AG10803 (cell line): Measurements from ENCODE around the gene OPHN1.

Experiments
- DNase-seq: peaks from one replicate; pipeline ENCODE4 v3.0.0; 2010; ENCODE audit warnings: low read depth
- H3K4me3 ChIP-seq: 2 replicates; pipeline ENCODE4 v1.5.1; 2011; ENCODE audit warnings: mild to moderate bottlenecking, low read length, control low read depth
- TF ChIP-seq, protein P1 (sequence below): conservative IDR thresholded peaks from 2 replicates; pipeline ENCODE4 v1.5.1; 2011; ENCODE audit warnings: mild to moderate bottlenecking, low read length, control low read depth, inconsistent platforms

Gene OPHN1, protein sequence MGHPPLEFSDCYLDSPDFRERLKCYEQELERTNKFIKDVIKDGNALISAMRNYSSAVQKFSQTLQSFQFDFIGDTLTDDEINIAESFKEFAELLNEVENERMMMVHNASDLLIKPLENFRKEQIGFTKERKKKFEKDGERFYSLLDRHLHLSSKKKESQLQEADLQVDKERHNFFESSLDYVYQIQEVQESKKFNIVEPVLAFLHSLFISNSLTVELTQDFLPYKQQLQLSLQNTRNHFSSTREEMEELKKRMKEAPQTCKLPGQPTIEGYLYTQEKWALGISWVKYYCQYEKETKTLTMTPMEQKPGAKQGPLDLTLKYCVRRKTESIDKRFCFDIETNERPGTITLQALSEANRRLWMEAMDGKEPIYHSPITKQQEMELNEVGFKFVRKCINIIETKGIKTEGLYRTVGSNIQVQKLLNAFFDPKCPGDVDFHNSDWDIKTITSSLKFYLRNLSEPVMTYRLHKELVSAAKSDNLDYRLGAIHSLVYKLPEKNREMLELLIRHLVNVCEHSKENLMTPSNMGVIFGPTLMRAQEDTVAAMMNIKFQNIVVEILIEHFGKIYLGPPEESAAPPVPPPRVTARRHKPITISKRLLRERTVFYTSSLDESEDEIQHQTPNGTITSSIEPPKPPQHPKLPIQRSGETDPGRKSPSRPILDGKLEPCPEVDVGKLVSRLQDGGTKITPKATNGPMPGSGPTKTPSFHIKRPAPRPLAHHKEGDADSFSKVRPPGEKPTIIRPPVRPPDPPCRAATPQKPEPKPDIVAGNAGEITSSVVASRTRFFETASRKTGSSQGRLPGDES

GRCh38 chrX:68433155-68433980 lies at the start of gene OPHN1:
Gene OPHN1 (minus strand): TSS chrX:68433495. CDS start chrX:68433020, 475 bp downstream.
- TF ChIP-seq, protein P1, sequence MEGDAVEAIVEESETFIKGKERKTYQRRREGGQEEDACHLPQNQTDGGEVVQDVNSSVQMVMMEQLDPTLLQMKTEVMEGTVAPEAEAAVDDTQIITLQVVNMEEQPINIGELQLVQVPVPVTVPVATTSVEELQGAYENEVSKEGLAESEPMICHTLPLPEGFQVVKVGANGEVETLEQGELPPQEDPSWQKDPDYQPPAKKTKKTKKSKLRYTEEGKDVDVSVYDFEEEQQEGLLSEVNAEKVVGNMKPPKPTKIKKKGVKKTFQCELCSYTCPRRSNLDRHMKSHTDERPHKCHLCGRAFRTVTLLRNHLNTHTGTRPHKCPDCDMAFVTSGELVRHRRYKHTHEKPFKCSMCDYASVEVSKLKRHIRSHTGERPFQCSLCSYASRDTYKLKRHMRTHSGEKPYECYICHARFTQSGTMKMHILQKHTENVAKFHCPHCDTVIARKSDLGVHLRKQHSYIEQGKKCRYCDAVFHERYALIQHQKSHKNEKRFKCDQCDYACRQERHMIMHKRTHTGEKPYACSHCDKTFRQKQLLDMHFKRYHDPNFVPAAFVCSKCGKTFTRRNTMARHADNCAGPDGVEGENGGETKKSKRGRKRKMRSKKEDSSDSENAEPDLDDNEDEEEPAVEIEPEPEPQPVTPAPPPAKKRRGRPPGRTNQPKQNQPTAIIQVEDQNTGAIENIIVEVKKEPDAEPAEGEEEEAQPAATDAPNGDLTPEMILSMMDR = no peak
- peak; percentile 73 for DNase-seq
- peak within 1 kb of the TSS; percentile 74 for H3K4me3 ChIP-seq

DNA sequence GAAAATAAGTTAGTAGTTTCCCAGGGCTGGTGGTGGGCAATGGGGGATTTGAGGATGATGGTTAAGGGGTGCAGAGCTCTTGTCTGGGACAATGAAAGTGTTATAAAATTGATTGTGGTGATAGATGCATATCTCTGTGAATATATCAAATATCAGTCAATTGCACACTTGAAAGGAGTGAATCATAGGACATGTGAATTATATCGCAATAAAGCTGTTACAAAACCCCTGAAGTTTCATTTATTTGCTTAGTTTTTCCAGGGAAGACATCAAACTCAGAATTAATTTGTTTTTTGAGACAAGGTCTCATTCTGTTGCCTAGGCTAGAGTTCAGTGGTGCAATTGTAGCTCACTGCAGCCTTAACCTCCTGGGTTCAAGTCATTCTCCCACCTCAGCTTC lies 47.7 kb upstream of the OPHN1 start:
- H3K4me3 ChIP-seq = no peak overlapping the region
- DNase-seq = no peak
- TF ChIP-seq, protein P1 = no peak

DNA sequence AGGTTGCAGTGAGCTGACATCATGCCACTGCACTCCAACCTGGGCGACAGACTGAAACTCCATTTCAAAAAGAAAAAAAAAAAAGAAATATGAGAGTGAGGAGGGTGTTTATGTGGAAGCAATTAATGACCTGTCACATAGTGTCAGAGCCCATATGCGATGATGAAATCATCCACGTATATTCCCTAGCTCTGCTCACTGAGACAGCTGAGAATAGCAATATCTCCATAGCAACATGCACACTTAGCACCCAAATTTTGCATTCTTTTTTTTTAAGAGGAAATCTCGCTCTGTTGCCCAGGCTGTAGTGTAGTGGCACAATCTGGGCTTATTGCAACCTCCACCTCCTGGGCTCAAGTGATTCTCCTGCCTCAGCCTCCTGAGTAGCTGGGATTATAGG lies 31.5 kb upstream of the OPHN1 start:
- TF ChIP-seq, protein P1 = no peak
- DNase-seq = no peak
- H3K4me3 ChIP-seq = no peak overlapping the region

GRCh38 chrX:68463880-68464279 lies 30.6 kb upstream of the OPHN1 start:
- TF ChIP-seq, protein P1 = no peak
- no peak for DNase-seq

GRCh38 chrX:68462653-68463052 lies 29.4 kb upstream of the OPHN1 start:
- TF ChIP-seq, protein P1 = peak; percentile 60
- H3K4me3 ChIP-seq = no peak overlapping the region
- peak; percentile 52 for DNase-seq

More at GRCh38 chrX:68463880-68464279, 30.6 kb upstream of the OPHN1 start:
- H3K4me3 ChIP-seq = no peak overlapping the region

GRCh38 chrX:68462197-68462596 lies 28.9 kb upstream of the OPHN1 start:
- peak; percentile 30 for DNase-seq
- TF ChIP-seq, protein P1 = no peak
- no peak overlapping the region for H3K4me3 ChIP-seq
